HepG2 (cell line): Measurements from ENCODE around the gene CGB3. TPM values are rescaled to one million over a fixed set of nuclear protein-coding genes. Genes with fewer than 3 reads are reported as not detected.
"Not testable (repeated sequence)": the region's sequence is repeated elsewhere in the genome, so short reads cannot be mapped to it uniquely, and the experiment has no call there.

Experiments
- ATAC-seq: fragments of 200-7000 bp; cut with Tn5 transposase; 3 replicates; pipeline ENCODE4 v1.9.1; 2020; ENCODE audit warnings: mild to moderate bottlenecking, moderate library complexity
- BruUV-seq: library from RNA; stranded (reverse); fragments of 400-500 nt; replicated peaks from 2 replicates; lab custom pipeline; 2021; lab: Mats Ljungman, UMichigan
- CTCF ChIA-PET: fragments of 300-600 bp; formaldehyde crosslinking; extraction: SDS; loops from one replicate; lab custom pipeline; 2021; ENCODE audit warnings: low total read pairs, inconsistent platforms, low intra/inter-chr PET ratio; lab: Yijun Ruan, JAX
- POLR2A ChIA-PET: fragments of 350-600 bp; sonication (Branson Sonifier 250); formaldehyde crosslinking; loops from one replicate; lab custom pipeline; 2020; ENCODE audit warnings: antibody characterized with exemption, inconsistent platforms; lab: Yijun Ruan, JAX
- DNase-seq: peaks from one replicate; pipeline ENCODE4 v3.0.0-alpha.2; 2015; ENCODE audit warnings: low spot score
- FAIRE-seq: peaks from 3 replicates; lab custom pipeline; 2011; peaks lifted over from hg19 to GRCh38; lab: Jason Lieb, UNC
- H2AFZ ChIP-seq: one replicate; pipeline ENCODE4 v1.6.1; 2011; ENCODE audit warnings: low read length, inconsistent platforms
- H3K27ac ChIP-seq: fragments of 300-600 bp; 3 replicates; pipeline ENCODE4 v1.8.0; 2011; ENCODE audit warnings: mixed run types, mild to moderate bottlenecking, mixed read lengths, low read length, inconsistent platforms; ENCODE audit not compliant: insufficient read depth; ENCODE audit errors: extremely low read length
- H3K27me3 ChIP-seq, 2 experiments: fragments of 200-600 bp in 1 of 2; 2 replicates in 1 of 2; 3 replicates in 1 of 2; pipeline versions ENCODE4 v1.6.0 to v1.8.0; 2011; ENCODE audit warnings: low read length in 2 of 2, mild to moderate bottlenecking in 2 of 2, moderate library complexity in 2 of 2, inconsistent platforms in 1 of 2; ENCODE audit not compliant: insufficient read depth in 2 of 2, control insufficient read depth in 1 of 2
- H3K36me3 ChIP-seq, 2 experiments: fragments of 200-600 bp in 1 of 2; replicated peaks in 1 of 2; 2 replicates in 1 of 2; 3 replicates in 1 of 2; pipeline versions ENCODE4 v1.5.1 to v1.8.0; 2011; ENCODE audit warnings: low read length in 2 of 2, inconsistent platforms in 1 of 2; ENCODE audit not compliant: insufficient read depth in 2 of 2, control insufficient read depth in 1 of 2
- H3K4me1 ChIP-seq: 2 replicates; pipeline ENCODE4 v1.5.1; 2012; ENCODE audit warnings: low read length, inconsistent platforms; ENCODE audit not compliant: insufficient read depth
- H3K4me2 ChIP-seq: 2 replicates; pipeline ENCODE4 v1.6.0; 2011; ENCODE audit warnings: low read depth, low read length, inconsistent platforms
- H3K4me3 ChIP-seq, 3 experiments: fragments of 200-600 bp in 1 of 3; sonication (generic), shearing (Covaris generic) in 1 of 3; replicated peaks in 1 of 3; 2 replicates each; pipeline ENCODE4 v1.5.1; 2011 to 2016; ENCODE audit warnings: low read length in 3 of 3, inconsistent platforms in 2 of 3, low read depth in 2 of 3, mild to moderate bottlenecking in 2 of 3, control low read depth in 1 of 3, mixed read lengths in 1 of 3; ENCODE audit not compliant: insufficient read depth in 1 of 3
- H3K79me2 ChIP-seq: one replicate; pipeline ENCODE4 v1.6.1; 2011; ENCODE audit warnings: low read length, inconsistent platforms; ENCODE audit not compliant: insufficient read depth
- H3K9ac ChIP-seq: 2 replicates; pipeline ENCODE4 v1.6.0; 2011; ENCODE audit warnings: mild to moderate bottlenecking, low read depth, low read length, inconsistent platforms; ENCODE audit not compliant: insufficient read depth
- H3K9me3 ChIP-seq: 2 replicates; pipeline ENCODE4 v1.5.1; 2012; ENCODE audit warnings: mild to moderate bottlenecking, low read length
- H4K20me1 ChIP-seq: 2 replicates; pipeline ENCODE4 v1.6.0; 2011; ENCODE audit warnings: inconsistent platforms, mild to moderate bottlenecking, low read length, moderate library complexity; ENCODE audit not compliant: insufficient read depth
- ATF1 ChIP-seq: IDR thresholded peaks from 2 replicates; pipeline ENCODE4 v1.6.1; 2016; ENCODE audit warnings: mild to moderate bottlenecking, control low read depth
- ATF2 ChIP-seq: sonication (generic); formaldehyde crosslinking; IDR thresholded peaks from 2 replicates; pipeline ENCODE4 v1.4.0; 2020; ENCODE audit warnings: missing genetic modification reagents
- ATF7 ChIP-seq, 2 experiments: fragments of 450-650 bp in 1 of 2; sonication (generic) in 1 of 2; formaldehyde crosslinking in 1 of 2; IDR thresholded peaks; 2 replicates each; pipeline versions ENCODE4 v1.4.0 to v1.6.1; 2016 to 2020; ENCODE audit warnings: antibody characterized with exemption in 1 of 2, mild to moderate bottlenecking in 1 of 2, missing genetic modification reagents in 1 of 2
- CREB1 ChIP-seq, 2 experiments: fragments of 450-650 bp in 1 of 2; IDR thresholded peaks; 2 replicates each; pipeline ENCODE4 v1.6.1; 2016 to 2017; ENCODE audit warnings: control low read depth in 1 of 2, mild to moderate bottlenecking in 1 of 2, missing compliant biosample characterization in 1 of 2, missing genetic modification characterization in 1 of 2
- CREM ChIP-seq, 2 experiments: sonication (generic) in 1 of 2; formaldehyde crosslinking in 1 of 2; IDR thresholded peaks; 2 replicates each; pipeline versions ENCODE4 v1.4.0 to v1.6.1; 2016 to 2020; ENCODE audit warnings: antibody characterized with exemption in 1 of 2, mild to moderate bottlenecking in 1 of 2, missing genetic modification reagents in 1 of 2
- KDM1A ChIP-seq: IDR thresholded peaks from 2 replicates; pipeline ENCODE4 v1.6.1; 2016; ENCODE audit warnings: missing compliant biosample characterization
- NFYB ChIP-seq: sonication (generic); formaldehyde crosslinking; IDR thresholded peaks from 2 replicates; pipeline ENCODE4 v1.4.0; 2020; ENCODE audit warnings: missing genetic modification reagents
- NFYC ChIP-seq: IDR thresholded peaks from 2 replicates; pipeline ENCODE4 v1.6.1; 2016; ENCODE audit warnings: missing genetic modification reagents, missing compliant biosample characterization
- NR2C2 ChIP-seq: sonication (generic); formaldehyde crosslinking; IDR thresholded peaks from 2 replicates; pipeline ENCODE4 v1.4.0; 2020; ENCODE audit warnings: missing genetic modification reagents, mild to moderate bottlenecking, moderate library complexity, borderline replicate concordance
- STAG1 ChIP-seq: sonication (generic); formaldehyde crosslinking; IDR thresholded peaks from 2 replicates; pipeline ENCODE4 v1.4.0; 2020; ENCODE audit warnings: missing genetic modification reagents
- TCF7 ChIP-seq: sonication (generic); IDR thresholded peaks from 2 replicates; pipeline ENCODE4 v1.6.1; 2016; ENCODE audit warnings: antibody characterized with exemption, low read depth
- WGBS: methylation state at CpG from one replicate; pipeline ENCODE4 v1.1.6; 2017; ENCODE audit warnings: low lambda C conversion rate; 5-methylcytosine and 5-hydroxymethylcytosine counted together
- in situ Hi-C: cut with HindIII; loops from 2 replicates; pipeline ENCODE4 v1.10.0; 2017; ENCODE audit warnings: low pct_unique_long_range_greater_than_20kb; ENCODE audit not compliant: extremely low pct_ligation_motif_present
- intact Hi-C: fragments of 100-400 bp; cut with micrococcal nuclease; formaldehyde crosslinking; loops from one replicate; pipeline ENCODE4 v1.10.0; 2022; ENCODE audit not compliant: unreplicated experiment
- polyA plus RNA-seq, 8 experiments: library from polyadenylated mRNA; depleted of rRNA in 3 of 8; stranded (reverse) in 7 of 8; unstranded in 1 of 8; fragments of >200 nt; fragmentation: Illumina TruSeq in 4 of 8; extraction: Trizol in 4 of 8; gene quantifications; 2 replicates each; pipeline versions ENCODE4 v1.2.1 to v1.2.3, GENCODE V29; 2011 to 2016; ENCODE audit warnings: low read depth in 4 of 8, missing spikeins in 1 of 8, mixed read lengths in 1 of 8; ENCODE audit not compliant: insufficient read depth in 1 of 8
- total RNA-seq, 5 experiments: library from RNA; depleted of rRNA; stranded (reverse); fragments of >200 nt; fragmentation: Illumina TruSeq; extraction: Trizol; gene quantifications; 2 replicates each; pipeline ENCODE4 v1.2.3, GENCODE V29; 2016; ENCODE audit warnings: low read depth in 1 of 5
- TF ChIP-seq, protein P1 (sequence below): sonication (generic); formaldehyde crosslinking; IDR thresholded peaks from 2 replicates; pipeline ENCODE4 v1.5.0; 2020; ENCODE audit warnings: mild to moderate bottlenecking, missing genetic modification reagents, moderate library complexity
- TF ChIP-seq, protein P2 (sequence below): sonication (generic); formaldehyde crosslinking; IDR thresholded peaks from 2 replicates; pipeline ENCODE4 v1.5.1; 2020; ENCODE audit warnings: mild to moderate bottlenecking, missing genetic modification reagents, moderate library complexity

The CGB3 gene
- total and polyA plus RNA-seq, 2 of the 13 experiments (the other 11 are each of a cell fraction or from before 2014, with no cell fraction given), result not detected

- 0 out of 2 replicates have a peak, but pooled peaks have one; percentile 18 for TF ChIP-seq ATF7 (IDR thresholded peaks at IDR 0.05)
- not testable (repeated sequence) for TF ChIP-seq ATF7 (CRISPR knock-in tag; IDR thresholded peaks at IDR 0.05)
- peak; percentile 63; the same call in 1 of the 2 replicates for TF ChIP-seq ATF1 (CRISPR knock-in tag)
- peak; percentile 53; the same call in 1 of the 2 replicates for TF ChIP-seq TCF7
Observed at GRCh38 chr19:49036815-49037214, 12.7 kb upstream of the CGB3 start, which contains the start of gene CGB1 (continued).

GRCh38 chr19:49031642-49032301, 7.6 kb upstream of the CGB3 start, which contains the start of gene CGB2:
CGB2 (plus strand) TSS chr19:49031890; CDS start chr19:49032096, 206 bp downstream.
- H3K4me3 ChIP-seq; CTCF ChIA-PET; H3K36me3 ChIP-seq; intact Hi-C loops; FAIRE-seq; H3K79me2 ChIP-seq; H3K27ac ChIP-seq; H3K27me3 ChIP-seq; in situ Hi-C loops; H2AFZ ChIP-seq; H3K9me3 ChIP-seq; H3K4me1 ChIP-seq; POLR2A ChIA-PET; H3K4me2 ChIP-seq; BruUV-seq; H4K20me1 ChIP-seq; H3K9ac ChIP-seq; TF ChIP-seq CREM, ATF7 (CRISPR knock-in tag; IDR thresholded peaks at IDR 0.05): not testable (repeated sequence)
- DNase-seq (peak; percentile 62), ATAC-seq (peak; percentile 77)
- TF ChIP-seq KDM1A (CRISPR knock-in tag) (peak; percentile 18; the same call in 1 of the 2 replicates), ATF2 (CRISPR knock-in tag) (peak; percentile 31; the same call in 1 of the 2 replicates), ATF1 (CRISPR knock-in tag) (0 out of 2 replicates have a peak, but pooled peaks have one; percentile 40), NFYB (peak; percentile 77), CREM (IDR thresholded peaks at IDR 0.05) (peak; percentile 47; the same call in 1 of the 2 replicates), STAG1 (CRISPR knock-in tag) (0 out of 2 replicates have a peak, but pooled peaks have one; percentile 14), ATF7 (IDR thresholded peaks at IDR 0.05) (peak; percentile 40; the same call in 1 of the 2 replicates), NFYC (CRISPR knock-in tag) (peak; percentile 82), CREB1 (IDR thresholded peaks at IDR 0.05) (peak; percentile 87), CREB1 (CRISPR knock-in tag; IDR thresholded peaks at IDR 0.05) (peak; percentile 64), NR2C2 (CRISPR knock-in tag) (peak; percentile 20; the same call in 1 of the 2 replicates)
- TF ChIP-seq, protein P1, sequence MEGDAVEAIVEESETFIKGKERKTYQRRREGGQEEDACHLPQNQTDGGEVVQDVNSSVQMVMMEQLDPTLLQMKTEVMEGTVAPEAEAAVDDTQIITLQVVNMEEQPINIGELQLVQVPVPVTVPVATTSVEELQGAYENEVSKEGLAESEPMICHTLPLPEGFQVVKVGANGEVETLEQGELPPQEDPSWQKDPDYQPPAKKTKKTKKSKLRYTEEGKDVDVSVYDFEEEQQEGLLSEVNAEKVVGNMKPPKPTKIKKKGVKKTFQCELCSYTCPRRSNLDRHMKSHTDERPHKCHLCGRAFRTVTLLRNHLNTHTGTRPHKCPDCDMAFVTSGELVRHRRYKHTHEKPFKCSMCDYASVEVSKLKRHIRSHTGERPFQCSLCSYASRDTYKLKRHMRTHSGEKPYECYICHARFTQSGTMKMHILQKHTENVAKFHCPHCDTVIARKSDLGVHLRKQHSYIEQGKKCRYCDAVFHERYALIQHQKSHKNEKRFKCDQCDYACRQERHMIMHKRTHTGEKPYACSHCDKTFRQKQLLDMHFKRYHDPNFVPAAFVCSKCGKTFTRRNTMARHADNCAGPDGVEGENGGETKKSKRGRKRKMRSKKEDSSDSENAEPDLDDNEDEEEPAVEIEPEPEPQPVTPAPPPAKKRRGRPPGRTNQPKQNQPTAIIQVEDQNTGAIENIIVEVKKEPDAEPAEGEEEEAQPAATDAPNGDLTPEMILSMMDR (CRISPR knock-in tag), result peak; percentile 61
- TF ChIP-seq, protein P2, sequence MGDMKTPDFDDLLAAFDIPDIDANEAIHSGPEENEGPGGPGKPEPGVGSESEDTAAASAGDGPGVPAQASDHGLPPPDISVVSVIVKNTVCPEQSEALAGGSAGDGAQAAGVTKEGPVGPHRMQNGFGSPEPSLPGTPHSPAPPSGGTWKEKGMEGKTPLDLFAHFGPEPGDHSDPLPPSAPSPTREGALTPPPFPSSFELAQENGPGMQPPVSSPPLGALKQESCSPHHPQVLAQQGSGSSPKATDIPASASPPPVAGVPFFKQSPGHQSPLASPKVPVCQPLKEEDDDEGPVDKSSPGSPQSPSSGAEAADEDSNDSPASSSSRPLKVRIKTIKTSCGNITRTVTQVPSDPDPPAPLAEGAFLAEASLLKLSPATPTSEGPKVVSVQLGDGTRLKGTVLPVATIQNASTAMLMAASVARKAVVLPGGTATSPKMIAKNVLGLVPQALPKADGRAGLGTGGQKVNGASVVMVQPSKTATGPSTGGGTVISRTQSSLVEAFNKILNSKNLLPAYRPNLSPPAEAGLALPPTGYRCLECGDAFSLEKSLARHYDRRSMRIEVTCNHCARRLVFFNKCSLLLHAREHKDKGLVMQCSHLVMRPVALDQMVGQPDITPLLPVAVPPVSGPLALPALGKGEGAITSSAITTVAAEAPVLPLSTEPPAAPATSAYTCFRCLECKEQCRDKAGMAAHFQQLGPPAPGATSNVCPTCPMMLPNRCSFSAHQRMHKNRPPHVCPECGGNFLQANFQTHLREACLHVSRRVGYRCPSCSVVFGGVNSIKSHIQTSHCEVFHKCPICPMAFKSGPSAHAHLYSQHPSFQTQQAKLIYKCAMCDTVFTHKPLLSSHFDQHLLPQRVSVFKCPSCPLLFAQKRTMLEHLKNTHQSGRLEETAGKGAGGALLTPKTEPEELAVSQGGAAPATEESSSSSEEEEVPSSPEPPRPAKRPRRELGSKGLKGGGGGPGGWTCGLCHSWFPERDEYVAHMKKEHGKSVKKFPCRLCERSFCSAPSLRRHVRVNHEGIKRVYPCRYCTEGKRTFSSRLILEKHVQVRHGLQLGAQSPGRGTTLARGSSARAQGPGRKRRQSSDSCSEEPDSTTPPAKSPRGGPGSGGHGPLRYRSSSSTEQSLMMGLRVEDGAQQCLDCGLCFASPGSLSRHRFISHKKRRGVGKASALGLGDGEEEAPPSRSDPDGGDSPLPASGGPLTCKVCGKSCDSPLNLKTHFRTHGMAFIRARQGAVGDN (CRISPR knock-in tag), result 0 out of 2 replicates have a peak, but pooled peaks have one; percentile 14
- WGBS, result 15% methylated on average over 23 of the region's 28 CpGs
